ENCODE measurements around the gene ADO. TPM values are rescaled to one million over a fixed set of nuclear protein-coding genes. Genes with fewer than 3 reads are reported as not detected.

The ADO gene
- total RNA-seq, 4 donors from 2014 or later = 10.8 to 22.3 (median 17.4) TPM

GRCh38 chr10:62760401-62760800 is 44.1 kb upstream of the ADO start:
- DNase-seq (ENCODE audit: low spot score in 2 of 2) = no peak
- Histone ChIP-seq H3K4me3 (no peak overlapping the region), H3K36me3 (no peaks in the 10 kb centered on the region), H3K4me1 (no peaks in the 10 kb centered on the region), H3K27me3 (no peaks in the 10 kb centered on the region), H3K27ac (no peak overlapping the region), H3K9me3 (no peaks in the 10 kb centered on the region)
- no peak for TF ChIP-seq POLR2AphosphoS5 (IDR thresholded peaks at IDR 0.05)
- no peak for TF ChIP-seq EP300 (IDR thresholded peaks at IDR 0.05)
- TF ChIP-seq POLR2A (IDR thresholded peaks at IDR 0.05) = no peak
- TF ChIP-seq, protein P1, sequence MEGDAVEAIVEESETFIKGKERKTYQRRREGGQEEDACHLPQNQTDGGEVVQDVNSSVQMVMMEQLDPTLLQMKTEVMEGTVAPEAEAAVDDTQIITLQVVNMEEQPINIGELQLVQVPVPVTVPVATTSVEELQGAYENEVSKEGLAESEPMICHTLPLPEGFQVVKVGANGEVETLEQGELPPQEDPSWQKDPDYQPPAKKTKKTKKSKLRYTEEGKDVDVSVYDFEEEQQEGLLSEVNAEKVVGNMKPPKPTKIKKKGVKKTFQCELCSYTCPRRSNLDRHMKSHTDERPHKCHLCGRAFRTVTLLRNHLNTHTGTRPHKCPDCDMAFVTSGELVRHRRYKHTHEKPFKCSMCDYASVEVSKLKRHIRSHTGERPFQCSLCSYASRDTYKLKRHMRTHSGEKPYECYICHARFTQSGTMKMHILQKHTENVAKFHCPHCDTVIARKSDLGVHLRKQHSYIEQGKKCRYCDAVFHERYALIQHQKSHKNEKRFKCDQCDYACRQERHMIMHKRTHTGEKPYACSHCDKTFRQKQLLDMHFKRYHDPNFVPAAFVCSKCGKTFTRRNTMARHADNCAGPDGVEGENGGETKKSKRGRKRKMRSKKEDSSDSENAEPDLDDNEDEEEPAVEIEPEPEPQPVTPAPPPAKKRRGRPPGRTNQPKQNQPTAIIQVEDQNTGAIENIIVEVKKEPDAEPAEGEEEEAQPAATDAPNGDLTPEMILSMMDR (IDR thresholded peaks at IDR 0.05) = no peak
- WGBS = 71% methylated on average over 14 of the region's 14 CpGs

GRCh38 chr10:62761115-62761514 is 43.4 kb upstream of the ADO start:
- H3K4me1 ChIP-seq = no peaks in the 10 kb centered on the region
- DNase-seq (ENCODE audit: low spot score in 2 of 2) = no peak
- H3K36me3 ChIP-seq = no peaks in the 10 kb centered on the region
- TF ChIP-seq EP300 (IDR thresholded peaks at IDR 0.05) (no peak), POLR2AphosphoS5 (IDR thresholded peaks at IDR 0.05) (no peak), POLR2A (IDR thresholded peaks at IDR 0.05) (no peak)
- TF ChIP-seq, protein P1 (IDR thresholded peaks at IDR 0.05) = no peak
- WGBS = 23% methylated on average over 3 of the region's 3 CpGs
- no peaks in the 10 kb centered on the region for H3K9me3 ChIP-seq
- H3K4me3 ChIP-seq = no peak overlapping the region
- H3K27me3 ChIP-seq = no peaks in the 10 kb centered on the region
- H3K27ac ChIP-seq = no peak overlapping the region

GRCh38 chr10:62763155-62763554 is 41.4 kb upstream of the ADO start:
- H3K9me3 ChIP-seq = no peaks in the 10 kb centered on the region
- H3K27me3 ChIP-seq = no peaks in the 10 kb centered on the region
- WGBS = 94% methylated on average over 4 of the region's 4 CpGs
- no peaks in the 10 kb centered on the region for H3K4me1 ChIP-seq
- H3K4me3 ChIP-seq = no peak overlapping the region
- H3K27ac ChIP-seq = no peak overlapping the region
- TF ChIP-seq POLR2AphosphoS5 (IDR thresholded peaks at IDR 0.05) = no peak
- H3K36me3 ChIP-seq = no peaks in the 10 kb centered on the region
- no peak for DNase-seq (ENCODE audit: low spot score in 2 of 2)

DNA sequence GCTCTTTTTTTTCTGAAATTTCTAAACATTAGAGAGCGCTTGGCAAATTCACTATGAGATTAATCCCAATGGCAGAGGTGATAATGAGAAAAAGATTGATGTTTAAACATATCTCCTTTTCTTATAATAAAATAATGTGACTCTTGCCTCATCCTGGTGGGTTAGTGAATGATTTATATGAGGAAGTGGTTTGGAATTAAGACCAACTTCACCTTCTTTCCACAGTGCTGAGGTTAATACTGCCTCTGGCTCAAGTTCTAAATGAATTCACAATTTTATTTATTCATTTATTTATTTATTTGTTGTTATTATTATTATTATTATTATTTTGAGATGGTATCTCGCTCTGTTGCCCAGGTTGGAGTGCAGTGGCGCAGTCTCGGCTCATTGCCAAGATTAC is 40.5 kb upstream of the ADO start:
- Histone ChIP-seq H3K27ac (no peak overlapping the region), H3K9me3 (no peaks in the 10 kb centered on the region), H3K4me1 (no peaks in the 10 kb centered on the region), H3K27me3 (no peaks in the 10 kb centered on the region), H3K4me3 (no peak overlapping the region), H3K36me3 (no peaks in the 10 kb centered on the region)
- WGBS = 94% methylated on average over 4 of the region's 4 CpGs
- DNase-seq (ENCODE audit: low spot score in 2 of 2) = no peak
- no peak for TF ChIP-seq EP300 (IDR thresholded peaks at IDR 0.05)
- TF ChIP-seq, protein P1 (IDR thresholded peaks at IDR 0.05) = no peak
- no peak for TF ChIP-seq POLR2A (IDR thresholded peaks at IDR 0.05)
- no peak for TF ChIP-seq POLR2AphosphoS5 (IDR thresholded peaks at IDR 0.05)

GRCh38 chr10:62765726-62766125 is 38.8 kb upstream of the ADO start:
- Histone ChIP-seq H3K36me3 (no peaks in the 10 kb centered on the region), H3K4me1 (peaks cover 2% of the 10 kb centered on the region), H3K9me3 (no peaks in the 10 kb centered on the region), H3K4me3 (no peak overlapping the region), H3K27me3 (no peaks in the 10 kb centered on the region), H3K27ac (no peak overlapping the region)
- TF ChIP-seq, protein P1 (IDR thresholded peaks at IDR 0.05) = no peak
- TF ChIP-seq EP300 (IDR thresholded peaks at IDR 0.05) (no peak), POLR2AphosphoS5 (IDR thresholded peaks at IDR 0.05) (no peak), POLR2A (IDR thresholded peaks at IDR 0.05) (no peak)
- DNase-seq (ENCODE audit: low spot score in 2 of 2) = no peak
- 84% methylated on average over 2 of the region's 2 CpGs for WGBS

DNA sequence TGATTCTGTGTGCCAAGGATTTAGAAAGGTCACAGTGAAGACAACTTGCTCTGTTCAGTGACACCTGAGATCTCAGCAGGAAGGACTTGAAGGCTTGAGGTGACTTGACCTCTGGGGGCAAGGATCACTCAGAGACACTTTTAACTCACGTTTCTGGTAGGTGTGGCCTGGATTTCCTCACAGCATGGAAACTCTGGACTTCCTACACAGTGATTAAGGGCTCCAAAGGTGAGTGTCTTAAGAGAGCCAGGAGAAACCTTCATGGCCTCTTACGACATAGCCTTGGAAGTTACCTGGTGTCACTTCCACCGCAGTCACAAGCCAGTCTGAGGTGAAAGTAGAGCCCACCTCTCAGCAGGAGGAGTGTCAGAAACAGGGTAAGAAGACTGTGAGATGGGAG is 38.1 kb upstream of the ADO start:
- WGBS = 83% methylated on average over 3 of the region's 3 CpGs
- no peaks in the 10 kb centered on the region for H3K9me3 ChIP-seq
- H3K36me3 ChIP-seq = no peaks in the 10 kb centered on the region
- TF ChIP-seq POLR2A (IDR thresholded peaks at IDR 0.05) = no peak
- no peak for TF ChIP-seq POLR2AphosphoS5 (IDR thresholded peaks at IDR 0.05)
- TF ChIP-seq, protein P1 (IDR thresholded peaks at IDR 0.05) = no peak
- TF ChIP-seq EP300 (IDR thresholded peaks at IDR 0.05) = no peak
- no peaks in the 10 kb centered on the region for H3K27me3 ChIP-seq
- peaks cover 2% of the 10 kb centered on the region for H3K4me1 ChIP-seq
- H3K27ac ChIP-seq = no peak overlapping the region
- H3K4me3 ChIP-seq = no peak overlapping the region
- no peak for DNase-seq (ENCODE audit: low spot score in 2 of 2)

Measured in suprapubic skin (tissue), 4 donors.